ENCODE measurements around the gene COX19.
"Not testable (repeated sequence)": the region's sequence is repeated elsewhere in the genome, so short reads cannot be mapped to it uniquely, and the experiment has no call there.

Gene COX19

DNA sequence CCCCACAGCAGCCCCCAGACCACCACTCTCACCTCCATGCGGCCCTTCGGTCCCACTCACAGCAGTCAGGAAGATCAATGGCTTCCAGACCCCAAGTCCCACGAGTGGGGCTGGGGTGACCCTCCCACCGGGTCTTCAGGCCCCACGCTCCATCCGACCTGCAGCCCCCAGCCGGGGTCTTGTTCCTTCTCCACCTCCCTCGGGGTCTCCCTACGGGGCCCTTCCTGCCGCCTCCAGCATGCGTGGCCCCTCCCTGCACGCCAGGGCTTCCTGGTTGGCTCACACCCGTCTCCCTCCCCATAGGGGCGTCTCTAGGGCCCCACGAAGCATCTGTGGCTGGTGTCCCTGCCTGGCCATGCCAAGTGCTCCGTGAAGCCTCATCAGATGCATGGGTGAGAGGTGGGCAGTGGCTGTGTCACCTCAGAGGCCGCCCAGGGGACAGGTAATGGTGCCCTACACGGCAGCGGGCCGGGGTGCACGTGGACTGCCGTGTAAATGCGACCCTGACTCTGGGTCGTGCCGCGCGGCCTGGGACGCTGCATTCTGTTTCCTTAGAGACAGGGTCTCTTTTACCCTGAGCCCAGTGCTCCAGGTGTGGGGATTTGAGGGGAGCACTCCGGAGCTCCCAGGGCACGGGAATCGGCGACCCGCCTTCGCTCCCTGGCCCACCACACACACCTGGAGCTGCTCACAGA is 40.7 kb downstream of the COX19 start:
- no peak overlapping the region for H3K27ac ChIP-seq (ENCODE audit: low read depth, low read length)
- H3K27me3 ChIP-seq (ENCODE audit: control insufficient read depth, insufficient read depth, low read length), result no peaks in the 10 kb centered on the region
- H3K36me3 ChIP-seq (ENCODE audit: control insufficient read depth, insufficient read depth, low read length), result no peaks in the 10 kb centered on the region
- no peaks in the 10 kb centered on the region for H3K4me1 ChIP-seq (ENCODE audit: control insufficient read depth, insufficient read depth, low read length)
- H3K4me3 ChIP-seq (ENCODE audit: low read depth, low read length), result no peak overlapping the region
- H3K9me3 ChIP-seq (ENCODE audit: control insufficient read depth, insufficient read depth, low read length), result no peaks in the 10 kb centered on the region
- no peak overlapping the region for H3K9ac ChIP-seq (ENCODE audit: low read depth, low read length)

- H3K36me3 ChIP-seq (ENCODE audit: control insufficient read depth, insufficient read depth, low read length), result no peaks in the 10 kb centered on the region
- H3K4me1 ChIP-seq (ENCODE audit: control insufficient read depth, insufficient read depth, low read length), result no peaks in the 10 kb centered on the region
- no peak overlapping the region for H3K9ac ChIP-seq (ENCODE audit: low read depth, low read length)
- no peaks in the 10 kb centered on the region for H3K27me3 ChIP-seq (ENCODE audit: control insufficient read depth, insufficient read depth, low read length)
- H3K4me3 ChIP-seq (ENCODE audit: low read depth, low read length), result no peak overlapping the region
- H3K27ac ChIP-seq (ENCODE audit: low read depth, low read length), result no peak overlapping the region
- H3K9me3 ChIP-seq (ENCODE audit: control insufficient read depth, insufficient read depth, low read length), result no peaks in the 10 kb centered on the region
Measured at GRCh38 chr7:932651-932975, 42.7 kb downstream of the COX19 start.

GRCh38 chr7:931871-932650 is 43.3 kb downstream of the COX19 start:
- H3K4me3 ChIP-seq (ENCODE audit: low read depth, low read length), result no peak overlapping the region
- no peak overlapping the region for H3K27ac ChIP-seq (ENCODE audit: low read depth, low read length)
- H3K9ac ChIP-seq (ENCODE audit: low read depth, low read length), result no peak overlapping the region
- no peaks in the 10 kb centered on the region for H3K9me3 ChIP-seq (ENCODE audit: control insufficient read depth, insufficient read depth, low read length)
- no peaks in the 10 kb centered on the region for H3K4me1 ChIP-seq (ENCODE audit: control insufficient read depth, insufficient read depth, low read length)
- H3K36me3 ChIP-seq (ENCODE audit: control insufficient read depth, insufficient read depth, low read length), result no peaks in the 10 kb centered on the region
- no peaks in the 10 kb centered on the region for H3K27me3 ChIP-seq (ENCODE audit: control insufficient read depth, insufficient read depth, low read length)

DNA sequence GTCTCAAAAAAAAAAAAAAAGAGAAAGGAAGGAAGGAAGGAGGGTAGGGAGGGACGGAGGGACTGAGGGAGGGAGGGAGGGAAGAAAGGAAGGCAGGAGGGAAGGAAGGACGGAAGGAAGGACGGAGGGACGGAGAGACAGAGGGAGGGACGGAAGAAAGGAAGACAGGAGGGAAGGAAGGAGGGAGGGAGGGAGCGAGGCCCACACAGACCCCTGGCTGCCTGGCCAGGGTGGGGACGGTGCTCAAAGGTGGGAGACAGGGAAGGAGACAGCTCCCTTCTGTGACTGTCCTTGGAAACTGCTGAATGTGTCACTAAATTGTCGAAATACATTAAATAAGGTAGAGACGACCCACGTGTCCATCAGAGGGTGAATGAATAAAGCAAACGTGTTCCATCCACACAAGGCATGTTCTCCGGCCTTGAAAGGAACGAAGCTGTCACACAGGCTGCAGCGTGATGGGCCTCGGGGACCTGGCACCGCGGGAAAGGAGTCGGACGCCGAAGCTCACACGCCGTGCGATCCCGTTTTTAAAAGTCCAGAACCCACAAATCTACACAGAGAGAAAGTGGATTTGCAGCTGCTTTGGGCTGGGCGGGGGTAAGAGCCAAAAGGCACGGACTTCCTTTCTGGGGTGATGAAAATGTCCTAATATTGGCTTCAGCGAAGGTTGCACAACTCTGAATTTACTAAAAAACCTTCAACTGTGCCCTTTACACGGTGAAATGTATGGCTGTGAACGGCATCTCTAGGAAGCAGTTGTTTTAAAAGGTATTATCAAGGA is 44.2 kb downstream of the COX19 start:
- no peaks in the 10 kb centered on the region for H3K27me3 ChIP-seq (ENCODE audit: control insufficient read depth, insufficient read depth, low read length)
- H3K9ac ChIP-seq (ENCODE audit: low read depth, low read length), result no peak overlapping the region
- no peak overlapping the region for H3K27ac ChIP-seq (ENCODE audit: low read depth, low read length)
- no peaks in the 10 kb centered on the region for H3K9me3 ChIP-seq (ENCODE audit: control insufficient read depth, insufficient read depth, low read length)
- H3K36me3 ChIP-seq (ENCODE audit: control insufficient read depth, insufficient read depth, low read length), result no peaks in the 10 kb centered on the region
- no peak overlapping the region for H3K4me3 ChIP-seq (ENCODE audit: low read depth, low read length)
- H3K4me1 ChIP-seq (ENCODE audit: control insufficient read depth, insufficient read depth, low read length), result no peaks in the 10 kb centered on the region

GRCh38 chr7:929311-929711 is 46.0 kb downstream of the COX19 start:
- no peak overlapping the region for H3K27ac ChIP-seq (ENCODE audit: low read depth, low read length)
- H3K4me3 ChIP-seq (ENCODE audit: low read depth, low read length), result no peak overlapping the region
- H3K9ac ChIP-seq (ENCODE audit: low read depth, low read length), result no peak overlapping the region
- no peaks in the 10 kb centered on the region for H3K36me3 ChIP-seq (ENCODE audit: control insufficient read depth, insufficient read depth, low read length)
- no peaks in the 10 kb centered on the region for H3K9me3 ChIP-seq (ENCODE audit: control insufficient read depth, insufficient read depth, low read length)
- H3K27me3 ChIP-seq (ENCODE audit: control insufficient read depth, insufficient read depth, low read length), result no peaks in the 10 kb centered on the region
- no peaks in the 10 kb centered on the region for H3K4me1 ChIP-seq (ENCODE audit: control insufficient read depth, insufficient read depth, low read length)

- H3K27me3 ChIP-seq (ENCODE audit: control insufficient read depth, insufficient read depth, low read length), result no peaks in the 10 kb centered on the region
- H3K4me3 ChIP-seq (ENCODE audit: low read depth, low read length), result no peak overlapping the region
- no peaks in the 10 kb centered on the region for H3K36me3 ChIP-seq (ENCODE audit: control insufficient read depth, insufficient read depth, low read length)
- H3K9me3 ChIP-seq (ENCODE audit: control insufficient read depth, insufficient read depth, low read length), result no peaks in the 10 kb centered on the region
- H3K4me1 ChIP-seq (ENCODE audit: control insufficient read depth, insufficient read depth, low read length), result no peaks in the 10 kb centered on the region; the same call in 1 of the 2 replicates
- no peak overlapping the region for H3K27ac ChIP-seq (ENCODE audit: low read depth, low read length)
- H3K9ac ChIP-seq (ENCODE audit: low read depth, low read length), result no peak overlapping the region
Measured at GRCh38 chr7:927031-927671, 48.2 kb downstream of the COX19 start.

DNA sequence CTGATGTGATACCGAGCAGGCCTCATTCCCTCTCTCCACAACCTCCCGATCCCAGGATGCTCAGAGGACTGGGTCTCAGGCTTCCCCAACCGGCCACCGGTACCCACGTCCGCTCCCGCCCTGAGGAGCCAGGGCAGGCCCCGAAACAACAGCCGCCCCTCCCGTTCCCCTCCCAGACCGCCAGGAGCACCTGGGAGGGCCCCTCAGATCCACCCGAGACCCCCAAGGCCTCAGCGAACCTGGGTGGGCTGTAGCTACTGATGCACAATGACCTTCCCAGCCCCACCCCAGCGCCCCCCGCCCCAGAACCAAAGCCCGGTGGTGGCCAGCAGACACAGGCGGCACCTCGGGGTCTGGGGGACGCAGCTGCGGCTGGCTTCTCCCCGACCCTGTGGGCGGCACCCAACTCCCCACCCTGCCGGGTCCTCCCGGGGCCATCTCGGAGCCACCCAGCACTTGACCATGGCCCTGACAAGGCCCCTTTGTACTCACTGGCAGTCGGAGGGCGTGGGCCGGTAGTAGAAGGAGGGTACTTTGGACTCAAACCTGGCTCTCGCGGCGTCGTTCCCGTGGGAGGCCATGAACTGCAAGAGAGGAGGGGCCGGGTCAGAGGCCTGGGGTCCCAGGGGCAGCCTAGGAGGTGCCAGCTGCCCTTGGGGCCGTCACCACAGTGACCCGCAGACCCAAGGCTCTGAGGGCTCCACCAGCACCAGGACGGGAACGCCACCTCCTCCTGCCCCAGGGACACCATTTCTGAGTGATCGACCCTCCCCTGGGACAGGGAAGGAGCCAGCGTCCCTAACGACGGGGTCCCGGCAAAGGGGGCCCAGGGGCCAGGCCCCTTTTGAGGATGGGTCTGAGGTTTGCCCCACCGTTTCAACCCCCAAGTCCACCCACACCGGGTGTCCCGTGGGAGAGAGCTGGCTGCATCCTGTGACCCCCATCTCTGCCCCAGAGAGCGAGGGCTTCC is 49.0 kb downstream of the COX19 start:
- no peak overlapping the region for H3K4me3 ChIP-seq (ENCODE audit: low read depth, low read length)
- no peaks in the 10 kb centered on the region; the same call in 1 of the 2 replicates for H3K4me1 ChIP-seq (ENCODE audit: control insufficient read depth, insufficient read depth, low read length)
- no peaks in the 10 kb centered on the region for H3K36me3 ChIP-seq (ENCODE audit: control insufficient read depth, insufficient read depth, low read length)
- no peaks in the 10 kb centered on the region for H3K9me3 ChIP-seq (ENCODE audit: control insufficient read depth, insufficient read depth, low read length)
- no peak overlapping the region for H3K27ac ChIP-seq (ENCODE audit: low read depth, low read length)
- H3K27me3 ChIP-seq (ENCODE audit: control insufficient read depth, insufficient read depth, low read length), result no peaks in the 10 kb centered on the region
- no peak overlapping the region for H3K9ac ChIP-seq (ENCODE audit: low read depth, low read length)

GRCh38 chr7:925601-926000 is 49.7 kb downstream of the COX19 start:
- Histone ChIP-seq H3K4me3 (ENCODE audit: low read depth, low read length) (no peak overlapping the region), H3K9ac (ENCODE audit: low read depth, low read length) (no peak overlapping the region), H3K4me1 (ENCODE audit: control insufficient read depth, insufficient read depth, low read length) (no peaks in the 10 kb centered on the region; the same call in 1 of the 2 replicates), H3K27ac (ENCODE audit: low read depth, low read length) (no peak overlapping the region), H3K9me3 (ENCODE audit: control insufficient read depth, insufficient read depth, low read length) (no peaks in the 10 kb centered on the region), H3K27me3 (ENCODE audit: control insufficient read depth, insufficient read depth, low read length) (no peaks in the 10 kb centered on the region), H3K36me3 (ENCODE audit: control insufficient read depth, insufficient read depth, low read length) (no peaks in the 10 kb centered on the region)

DNA sequence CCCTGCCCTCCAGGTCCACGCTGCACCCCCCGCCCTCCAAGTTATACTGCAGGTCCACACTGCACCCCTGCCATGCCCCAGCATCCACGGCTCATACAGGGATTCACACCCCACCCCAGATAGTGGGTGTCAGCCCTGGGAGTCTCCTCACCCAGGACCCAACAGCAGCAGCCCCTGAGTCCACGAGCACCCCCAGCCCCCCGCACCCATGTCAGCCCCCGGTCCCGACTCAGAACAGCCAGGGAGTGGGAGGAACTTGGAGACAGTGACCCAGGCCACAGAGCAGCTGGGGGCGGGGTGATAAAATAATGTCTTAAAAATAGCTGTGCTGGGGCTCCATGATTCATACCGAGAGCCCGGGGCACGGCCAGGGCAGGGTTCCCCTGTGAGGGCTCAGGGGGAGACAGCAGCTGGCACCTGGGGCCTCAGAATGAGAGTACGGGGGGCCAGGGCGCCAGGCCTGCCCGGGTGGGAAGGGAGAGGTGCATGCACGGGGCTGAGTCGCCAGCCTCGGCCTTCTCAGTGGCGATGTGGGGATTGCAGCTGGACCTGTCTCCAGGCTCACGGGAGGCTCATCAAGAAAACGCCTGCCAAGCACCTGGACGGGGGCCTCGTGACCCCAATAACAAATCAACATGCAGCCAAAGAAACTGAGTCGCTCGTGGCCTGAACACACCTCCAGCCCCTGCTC is 50.7 kb downstream of the COX19 start:
- Histone ChIP-seq H3K4me1 (ENCODE audit: control insufficient read depth, insufficient read depth, low read length) (no peaks in the 10 kb centered on the region; the same call in 1 of the 2 replicates), H3K36me3 (ENCODE audit: control insufficient read depth, insufficient read depth, low read length) (no peaks in the 10 kb centered on the region), H3K9me3 (ENCODE audit: control insufficient read depth, insufficient read depth, low read length) (no peaks in the 10 kb centered on the region), H3K9ac (ENCODE audit: low read depth, low read length) (no peak overlapping the region), H3K27me3 (ENCODE audit: control insufficient read depth, insufficient read depth, low read length) (no peaks in the 10 kb centered on the region), H3K27ac (ENCODE audit: low read depth, low read length) (no peak overlapping the region), H3K4me3 (ENCODE audit: low read depth, low read length) (no peak overlapping the region)

DNA sequence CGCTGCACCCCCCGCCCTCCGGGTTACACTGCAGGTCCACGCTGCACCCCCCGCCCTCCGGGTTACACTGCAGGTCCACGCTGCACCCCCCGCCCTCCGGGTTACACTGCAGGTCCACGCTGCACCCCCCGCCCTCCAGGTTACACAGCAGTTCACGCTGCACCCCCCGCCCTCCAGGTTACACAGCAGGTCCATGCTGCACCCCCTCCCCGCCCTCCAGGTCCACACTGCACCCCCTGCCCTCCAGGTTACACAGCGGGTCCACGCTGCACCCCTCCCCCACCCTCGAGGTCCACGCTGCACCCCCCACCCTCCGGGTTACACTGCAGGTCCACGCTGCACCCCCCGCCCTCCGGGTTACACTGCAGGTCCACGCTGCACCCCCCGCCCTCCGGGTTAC is 51.3 kb downstream of the COX19 start:
- not testable (repeated sequence) for H3K27me3 ChIP-seq (ENCODE audit: control insufficient read depth, insufficient read depth, low read length); H3K4me3 ChIP-seq (ENCODE audit: low read depth, low read length); H3K9ac ChIP-seq (ENCODE audit: low read depth, low read length); H3K27ac ChIP-seq (ENCODE audit: low read depth, low read length); H3K9me3 ChIP-seq (ENCODE audit: control insufficient read depth, insufficient read depth, low read length); H3K36me3 ChIP-seq (ENCODE audit: control insufficient read depth, insufficient read depth, low read length); H3K4me1 ChIP-seq (ENCODE audit: control insufficient read depth, insufficient read depth, low read length)

All from HUES48 (cell line).